IMR-90 (cell line): ENCODE data around the gene BST1. TPM values are rescaled to one million over a fixed set of nuclear protein-coding genes. Genes with fewer than 3 reads are reported as not detected.

Experiments
- ATAC-seq: fragments of 200-7000 bp; cut with Tn5 transposase; 2 replicates; pipeline ENCODE4 v1.9.1; 2020; ENCODE audit warnings: low read depth, mild to moderate bottlenecking, moderate library complexity
- BruUV-seq: library from RNA; stranded (reverse); fragments of 400-500 nt; replicated peaks from 2 replicates; lab custom pipeline; 2021; lab: Mats Ljungman, UMichigan
- CTCF ChIA-PET: fragments of 300-600 bp; formaldehyde crosslinking; extraction: SDS; loops from one replicate; lab custom pipeline; 2021; ENCODE audit warnings: antibody characterized with exemption; lab: Yijun Ruan, JAX
- POLR2A ChIA-PET: fragments of 300-600 bp; sonication (Branson Sonifier 250); formaldehyde crosslinking; loops from one replicate; lab custom pipeline; 2022; ENCODE audit warnings: antibody characterized with exemption; ENCODE audit not compliant: unreplicated experiment; lab: Charles Lee
- DNase-seq: peaks from one replicate; pipeline ENCODE4 v3.0.0; 2013
- H2AFZ ChIP-seq: replicated peaks from 2 replicates; pipeline ENCODE3; 2013; ENCODE audit warnings: low read length, mild to moderate bottlenecking; ENCODE audit not compliant: poor library complexity
- H2AK5ac ChIP-seq: 2 replicates; pipeline ENCODE4 v1.6.1; 2013; ENCODE audit warnings: low read depth, low read length, inconsistent platforms
- H2AK9ac ChIP-seq: replicated peaks from 2 replicates; pipeline ENCODE3; 2013; ENCODE audit warnings: mild to moderate bottlenecking, low read depth, low read length, moderate library complexity; ENCODE audit not compliant: poor library complexity
- H2BK120ac ChIP-seq: 2 replicates; pipeline ENCODE4 v1.6.1; 2013; ENCODE audit warnings: low read depth, low read length, inconsistent platforms
- H2BK15ac ChIP-seq: 3 replicates; pipeline ENCODE4 v1.6.1; 2013; ENCODE audit warnings: low read depth, low read length, inconsistent platforms
- H2BK20ac ChIP-seq: 2 replicates; pipeline ENCODE4 v1.6.1; 2013; ENCODE audit warnings: low read depth, mild to moderate bottlenecking, inconsistent platforms, low read length, moderate library complexity
- H2BK5ac ChIP-seq: 2 replicates; pipeline ENCODE4 v1.6.1; 2013; ENCODE audit warnings: mild to moderate bottlenecking, low read depth, low read length, inconsistent platforms; ENCODE audit not compliant: poor library complexity, severe bottlenecking
- H3K14ac ChIP-seq: replicated peaks from 2 replicates; pipeline ENCODE4 v1.6.1; 2013; ENCODE audit warnings: low read depth, low read length, inconsistent platforms
- H3K18ac ChIP-seq: 2 replicates; pipeline ENCODE4 v1.6.1; 2013; ENCODE audit warnings: low read depth, low read length, control low read depth
- H3K23ac ChIP-seq: 2 replicates; pipeline ENCODE4 v1.6.1; 2013; ENCODE audit warnings: low read depth, low read length, inconsistent platforms
- H3K27ac ChIP-seq: 2 replicates; pipeline ENCODE4 v1.5.1; 2013; ENCODE audit warnings: mild to moderate bottlenecking, control low read depth, low read length; ENCODE audit not compliant: insufficient read depth
- H3K27me3 ChIP-seq: 2 replicates; pipeline ENCODE4 v1.6.1; 2013; ENCODE audit warnings: low read length; ENCODE audit not compliant: control insufficient read depth, insufficient read depth
- H3K36me3 ChIP-seq: 2 replicates; pipeline ENCODE4 v1.6.1; 2013; ENCODE audit warnings: low read length, mixed read lengths; ENCODE audit not compliant: control insufficient read depth, insufficient read depth
- H3K4ac ChIP-seq: 2 replicates; pipeline ENCODE4 v1.6.1; 2013; ENCODE audit warnings: low read depth, low read length, inconsistent platforms
- H3K4me1 ChIP-seq: 2 replicates; pipeline ENCODE4 v1.6.1; 2013; ENCODE audit warnings: low read length, mixed read lengths; ENCODE audit not compliant: control insufficient read depth, insufficient read depth
- H3K4me2 ChIP-seq: 2 replicates; pipeline ENCODE4 v1.6.1; 2013; ENCODE audit warnings: low read depth, mild to moderate bottlenecking, control low read depth, low read length, moderate library complexity
- H3K4me3 ChIP-seq: 2 replicates; pipeline ENCODE4 v1.5.1; 2013; ENCODE audit warnings: low read depth, mild to moderate bottlenecking, control low read depth, low read length, moderate library complexity; ENCODE audit not compliant: insufficient read depth
- H3K56ac ChIP-seq: 2 replicates; pipeline ENCODE4 v1.6.1; 2013; ENCODE audit warnings: low read length, inconsistent platforms; ENCODE audit not compliant: insufficient read depth; ENCODE audit errors: extremely low read depth
- H3K79me1 ChIP-seq, 2 experiments: 2 replicates each; pipeline ENCODE4 v1.6.1; 2013; ENCODE audit warnings: low read length in 2 of 2, inconsistent platforms in 1 of 2, low read depth in 1 of 2
- H3K9ac ChIP-seq: 2 replicates; pipeline ENCODE4 v1.6.1; 2013; ENCODE audit warnings: low read depth, low read length, control low read depth
- H3K9me1 ChIP-seq: 2 replicates; pipeline ENCODE4 v1.6.1; 2013; ENCODE audit warnings: low read length, inconsistent platforms; ENCODE audit not compliant: insufficient read depth
- H3K9me3 ChIP-seq: 2 replicates; pipeline ENCODE4 v1.6.1; 2013; ENCODE audit warnings: low read length; ENCODE audit not compliant: control insufficient read depth, insufficient read depth
- H4K20me1 ChIP-seq: 2 replicates; pipeline ENCODE4 v1.6.1; 2013; ENCODE audit warnings: low read length, inconsistent platforms; ENCODE audit not compliant: insufficient read depth
- H4K5ac ChIP-seq: 2 replicates; pipeline ENCODE4 v1.6.1; 2013; ENCODE audit warnings: mild to moderate bottlenecking, low read depth, low read length, control low read depth
- H4K8ac ChIP-seq, 2 experiments: 2 replicates each; pipeline ENCODE4 v1.6.1; 2013; ENCODE audit warnings: low read depth in 2 of 2, low read length in 2 of 2, control low read depth in 1 of 2, inconsistent platforms in 1 of 2
- H4K91ac ChIP-seq: 2 replicates; pipeline ENCODE4 v1.6.1; 2013; ENCODE audit warnings: low read depth, low read length, inconsistent platforms; ENCODE audit not compliant: insufficient read depth
- BHLHE40 ChIP-seq: fragments of 150-350 bp; IDR thresholded peaks from 2 replicates; pipeline ENCODE4 v1.6.1; 2016; ENCODE audit warnings: mild to moderate bottlenecking, low read depth, low read length
- CEBPB ChIP-seq: IDR thresholded peaks from 2 replicates; pipeline ENCODE4 v1.6.1; 2012; ENCODE audit warnings: low read depth, low read length, improper control_type of control experiment
- CHD1 ChIP-seq: IDR thresholded peaks from 2 replicates; pipeline ENCODE4 v1.6.1; 2012; ENCODE audit warnings: low read depth, low read length, improper control_type of control experiment
- CTCF ChIP-seq: conservative IDR thresholded peaks from 2 replicates; pipeline ENCODE4 v1.5.1; 2012; ENCODE audit warnings: mild to moderate bottlenecking, low read depth, low read length, improper control_type of control experiment
- ELK1 ChIP-seq: fragments of 150-350 bp; IDR thresholded peaks from 2 replicates; pipeline ENCODE4 v1.6.1; 2016; ENCODE audit warnings: low read depth, mild to moderate bottlenecking, low read length, moderate library complexity, borderline replicate concordance
- FOS ChIP-seq: fragments of 150-350 bp; IDR thresholded peaks from 2 replicates; pipeline ENCODE4 v1.6.1; 2016; ENCODE audit warnings: low read depth, low read length
- MAFK ChIP-seq: IDR thresholded peaks from 2 replicates; pipeline ENCODE4 v1.6.1; 2012; ENCODE audit warnings: low read depth, low read length, improper control_type of control experiment
- MAZ ChIP-seq: IDR thresholded peaks from 2 replicates; pipeline ENCODE4 v1.6.1; 2012; ENCODE audit warnings: low read depth, mild to moderate bottlenecking, low read length, improper control_type of control experiment, moderate library complexity, borderline replicate concordance
- MXI1 ChIP-seq: IDR thresholded peaks from 2 replicates; pipeline ENCODE4 v1.6.1; 2012; ENCODE audit warnings: low read depth, mild to moderate bottlenecking, low read length, moderate library complexity, borderline replicate concordance
- NFE2L2 ChIP-seq: fragments of 150-350 bp; IDR thresholded peaks from 2 replicates; pipeline ENCODE4 v1.6.1; 2016; ENCODE audit warnings: low read depth, mild to moderate bottlenecking, low read length
- POLR2A ChIP-seq: IDR thresholded peaks from 2 replicates; pipeline ENCODE4 v1.6.1; 2012; ENCODE audit warnings: mild to moderate bottlenecking, low read depth, low read length
- RAD21 ChIP-seq: IDR thresholded peaks from 2 replicates; pipeline ENCODE4 v1.6.1; 2012; ENCODE audit warnings: low read length, improper control_type of control experiment
- RCOR1 ChIP-seq: IDR thresholded peaks from 2 replicates; pipeline ENCODE4 v1.6.1; 2012; ENCODE audit warnings: mild to moderate bottlenecking, low read length, improper control_type of control experiment; ENCODE audit not compliant: insufficient replicate concordance
- RFX5 ChIP-seq: IDR thresholded peaks from 2 replicates; pipeline ENCODE4 v1.8.0; 2012; ENCODE audit warnings: low read depth, mild to moderate bottlenecking, low read length, moderate library complexity
- SMC3 ChIP-seq: fragments of 150-350 bp; IDR thresholded peaks from 2 replicates; pipeline ENCODE4 v1.6.1; 2016; ENCODE audit warnings: low read depth, mild to moderate bottlenecking, antibody characterized with exemption, low read length, moderate library complexity
- USF2 ChIP-seq: fragments of 150-350 bp; IDR thresholded peaks from 2 replicates; pipeline ENCODE4 v1.6.1; 2017; ENCODE audit warnings: mild to moderate bottlenecking, antibody characterized with exemption, low read length, low read depth
- WGBS, 2 experiments: methylation state at CpG; one replicate each; pipeline versions ENCODE4 v1.1.5 to v1.1.7; 2013; ENCODE audit warnings: missing lambda C conversion rate in 2 of 2; ENCODE audit not compliant: insufficient read length in 1 of 2; ENCODE audit errors: extremely low coverage in 2 of 2; 5-methylcytosine and 5-hydroxymethylcytosine counted together
- dilution Hi-C: fragments of 300-500 bp; cut with HindIII; formaldehyde crosslinking; loops from one replicate; pipeline ENCODE4 v1.14.3; 2018; ENCODE audit warnings: low sequenced_read_pairs; ENCODE audit not compliant: unreplicated experiment
- in situ Hi-C: fragments of 300-500 bp; cut with MboI; formaldehyde crosslinking; loops from 3 replicates; pipeline ENCODE4 v1.14.3; 2019; ENCODE audit warnings: low sequenced_read_pairs, inconsistent platforms, mixed read lengths
- intact Hi-C: fragments of 100-400 bp; cut with micrococcal nuclease; formaldehyde crosslinking; loops from 2 replicates; pipeline ENCODE4 v1.10.0; 2022
- polyA plus RNA-seq, 3 experiments: library from polyadenylated mRNA; depleted of rRNA; stranded (reverse); fragments of >200 nt; gene quantifications; 2 replicates each; pipeline ENCODE4 v1.2.3, GENCODE V29; 2012; ENCODE audit warnings: low replicate concordance in 1 of 3
- total RNA-seq: library from RNA; depleted of rRNA; stranded (reverse); fragments of >200 nt; gene quantifications from 2 replicates; pipeline ENCODE4 v1.2.3, GENCODE V29; 2012

Gene BST1
- total and polyA plus RNA-seq, 2 of the 4 experiments (the other 2 are of a cell fraction) = 6.6 to 11.1 TPM

- no peak overlapping the region for H2BK15ac ChIP-seq
- H2BK120ac ChIP-seq = no peak overlapping the region
- intact Hi-C loops (no loop called here), dilution Hi-C loops (no loop called here), in situ Hi-C loops (no loop called here)
- H3K4me3 ChIP-seq = no peak overlapping the region
- H3K23ac ChIP-seq = no peak overlapping the region
- H3K27me3 ChIP-seq = peaks cover 17% of the 10 kb centered on the region
- H4K8ac ChIP-seq = no peak overlapping the region
- TF ChIP-seq CTCF (no peak), CHD1 (no peak), MAZ (no peak), RCOR1 (no peak), CEBPB (no peak), RAD21 (no peak), MXI1 (no peak), POLR2A (no peak), ELK1 (no peak), BHLHE40 (no peak), RFX5 (no peak), FOS (no peak), SMC3 (no peak), USF2 (no peak), MAFK (no peak), NFE2L2 (no peak)
- no peak overlapping the region for H3K18ac ChIP-seq
- DNase-seq (no peak), ATAC-seq (no peak)
- H4K20me1 ChIP-seq = no peaks in the 10 kb centered on the region
- H3K56ac ChIP-seq = no peak overlapping the region
- no peak overlapping the region for H3K14ac ChIP-seq
- H3K9ac ChIP-seq = no peak overlapping the region
- H4K91ac ChIP-seq = no peak overlapping the region
- no peak overlapping the region for H3K4ac ChIP-seq
- H3K79me1 ChIP-seq = no peaks in the 10 kb centered on the region
- no peaks in the 10 kb centered on the region for H3K9me1 ChIP-seq
- 74% methylated on average over 6 of the region's 6 CpGs; no CpG with 5 or more reads in 1 of the 2 experiments for WGBS, 2 experiments
- H3K4me1 ChIP-seq = no peaks in the 10 kb centered on the region
- H3K9me3 ChIP-seq = no peaks in the 10 kb centered on the region
- ChIA-PET CTCF (interaction anchor here (2.0 kb wide), 1 partner anchor 40 kb away, joined by 6 read pairs; no protein-coding TSS in a partner anchor), POLR2A (no interaction called here)
- no peak overlapping the region for H2BK5ac ChIP-seq
- no peak overlapping the region for H2AK9ac ChIP-seq
- no peak overlapping the region for H2AFZ ChIP-seq
- no peak overlapping the region for H4K5ac ChIP-seq
- H3K27ac ChIP-seq = no peak overlapping the region
- no TSS peak for BruUV-seq
- no peaks in the 10 kb centered on the region for H3K36me3 ChIP-seq
- no peak overlapping the region for H3K4me2 ChIP-seq
- no peak overlapping the region for H2AK5ac ChIP-seq
- no peak overlapping the region for H2BK20ac ChIP-seq
Observed at GRCh38 chr4:15765391-15765790, 62.5 kb downstream of the BST1 start.
